K562 (cell line): ENCODE data around the gene LCN15. TPM values are rescaled to one million over a fixed set of nuclear protein-coding genes. Genes with fewer than 3 reads are reported as not detected.

Experiments used
- ATAC-seq: fragments of 200-7000 bp; cut with Tn5 transposase; 3 replicates; pipeline ENCODE4 v1.9.1; 2020; ENCODE audit warnings: moderate library complexity
- BruUV-seq: library from RNA; stranded (reverse); fragments of 400-500 nt; replicated peaks from 2 replicates; lab custom pipeline; 2021; lab: Mats Ljungman, UMichigan
- CTCF ChIA-PET: fragments of 300-600 bp; formaldehyde crosslinking; extraction: SDS; loops from one replicate; lab custom pipeline; 2021; ENCODE audit warnings: low intra/inter-chr PET ratio; lab: Yijun Ruan, JAX
- POLR2A ChIA-PET: fragments of 300-600, 350-650 bp; sonication (Branson Sonifier 250); formaldehyde crosslinking; extraction: SDS; loops from one replicate; lab custom pipeline; 2021; ENCODE audit warnings: antibody characterized with exemption, inconsistent platforms; lab: Yijun Ruan, JAX
- DNase-seq, 4 experiments: peaks; one replicate each; pipeline versions ENCODE4 v3.0.0 to v3.0.0-alpha.2; 2011 to 2018; ENCODE audit warnings: low spot score in 3 of 4, mixed read lengths in 3 of 4; ENCODE audit errors: extremely low read depth in 1 of 4
- FAIRE-seq: peaks from 2 replicates; lab custom pipeline; 2011; peaks lifted over from hg19 to GRCh38; lab: Jason Lieb, UNC
- H2AFZ ChIP-seq: 2 replicates; pipeline ENCODE4 v1.6.0; 2011; ENCODE audit warnings: low read depth, low read length, control low read depth, inconsistent platforms
- H3K27ac ChIP-seq: fragments of 200-600 bp; 3 replicates; pipeline ENCODE4 v1.8.0; 2011; ENCODE audit warnings: low read depth, mild to moderate bottlenecking, control low read depth, inconsistent platforms, low read length, moderate library complexity, mixed read lengths; ENCODE audit errors: extremely low read depth
- H3K27me3 ChIP-seq, 2 experiments: fragments of 300-600 bp in 1 of 2; 2 replicates in 1 of 2; 3 replicates in 1 of 2; pipeline versions ENCODE4 v1.6.0 to v1.8.0; 2011; ENCODE audit warnings: inconsistent platforms in 2 of 2, low read length in 2 of 2, mild to moderate bottlenecking in 1 of 2, mixed read lengths in 1 of 2, moderate library complexity in 1 of 2; ENCODE audit not compliant: control insufficient read depth in 2 of 2, insufficient read depth in 2 of 2
- H3K36me3 ChIP-seq: fragments of 300-600 bp; 3 replicates; pipeline ENCODE4 v1.8.0; 2011; ENCODE audit warnings: mild to moderate bottlenecking, low read length, inconsistent platforms; ENCODE audit not compliant: control insufficient read depth, insufficient read depth
- H3K4me1 ChIP-seq, 2 experiments: fragments of 200-600 bp in 1 of 2; replicated peaks in 1 of 2; 2 replicates in 1 of 2; 3 replicates in 1 of 2; pipeline versions ENCODE4 v1.5.1 to v1.8.0; 2011; ENCODE audit warnings: inconsistent platforms in 2 of 2, low read length in 2 of 2, mild to moderate bottlenecking in 1 of 2, mixed read lengths in 1 of 2, moderate library complexity in 1 of 2; ENCODE audit not compliant: control insufficient read depth in 2 of 2, insufficient read depth in 2 of 2
- H3K4me2 ChIP-seq: 2 replicates; pipeline ENCODE4 v1.6.1; 2011; ENCODE audit warnings: low read length, control low read depth, inconsistent platforms, mixed read lengths; ENCODE audit not compliant: insufficient read depth
- H3K4me3 ChIP-seq: fragments of 200-600 bp; sonication (generic), shearing (Covaris generic); 2 replicates; pipeline ENCODE4 v1.5.1; 2016; ENCODE audit warnings: control low read depth, inconsistent platforms
- H3K79me2 ChIP-seq: fragments of 200-600 bp; 3 replicates; pipeline ENCODE4 v1.8.0; 2011; ENCODE audit warnings: low read length, inconsistent platforms; ENCODE audit not compliant: control insufficient read depth, insufficient read depth
- H3K9ac ChIP-seq, 2 experiments: 2 replicates each; pipeline versions ENCODE4 v1.6.0 to v1.6.1; 2011; ENCODE audit warnings: low read depth in 2 of 2, low read length in 2 of 2, control low read depth in 1 of 2, inconsistent platforms in 1 of 2, mild to moderate bottlenecking in 1 of 2, mixed read lengths in 1 of 2; ENCODE audit not compliant: insufficient read depth in 1 of 2
- H3K9me1 ChIP-seq: one replicate; pipeline ENCODE4 v1.6.0; 2011; ENCODE audit warnings: inconsistent platforms, mild to moderate bottlenecking, low read length, moderate library complexity; ENCODE audit not compliant: control insufficient read depth, insufficient read depth
- H3K9me3 ChIP-seq: replicated peaks from 2 replicates; pipeline ENCODE4 v1.5.1; 2011; ENCODE audit warnings: low read depth, low read length, inconsistent platforms; ENCODE audit not compliant: control insufficient read depth, insufficient read depth
- H4K20me1 ChIP-seq: replicated peaks from 2 replicates; pipeline ENCODE4 v1.6.1; 2011; ENCODE audit warnings: low read length, inconsistent platforms, mixed read lengths; ENCODE audit not compliant: control insufficient read depth, insufficient read depth
- E2F6 ChIP-seq, 2 experiments: IDR thresholded peaks; 2 replicates each; pipeline ENCODE4 v1.6.1; 2011; ENCODE audit warnings: borderline replicate concordance in 1 of 2, control low read depth in 1 of 2, low read depth in 1 of 2, low read length in 1 of 2, mild to moderate bottlenecking in 1 of 2, mixed read lengths in 1 of 2, moderate library complexity in 1 of 2; ENCODE audit not compliant: insufficient read depth in 1 of 2, insufficient read length in 1 of 2, poor library complexity in 1 of 2, severe bottlenecking in 1 of 2; ENCODE audit errors: extremely low read depth in 1 of 2
- ZBTB17 ChIP-seq: fragments of 450-650 bp; formaldehyde crosslinking; IDR thresholded peaks from 2 replicates; pipeline ENCODE4 v1.4.0; 2020; ENCODE audit warnings: mild to moderate bottlenecking
- ZNF592 ChIP-seq: fragments of 450-650 bp; IDR thresholded peaks from 2 replicates; pipeline ENCODE4 v1.6.1; 2017; ENCODE audit warnings: antibody characterized with exemption, mild to moderate bottlenecking
- WGBS: fragments of 100-300 bp; shearing (Covaris generic); methylation state at CpG from one replicate; pipeline ENCODE4 v1.1.6; 2016; ENCODE audit warnings: low coverage, mixed read lengths; ENCODE audit not compliant: insufficient coverage; ENCODE audit errors: missing lambda C conversion rate; 5-methylcytosine and 5-hydroxymethylcytosine counted together
- in situ Hi-C: fragments of 300-500 bp; cut with MboI; formaldehyde crosslinking; loops from 4 replicates; pipeline ENCODE4 v1.15.0; 2018; ENCODE audit warnings: inconsistent platforms, mixed read lengths
- intact Hi-C: fragments of 100-400 bp; cut with micrococcal nuclease; formaldehyde crosslinking; loops from 2 replicates; pipeline ENCODE4 v1.14.2; 2022
- polyA plus RNA-seq, 8 experiments: library from polyadenylated mRNA; depleted of rRNA in 4 of 8; stranded (reverse) in 5 of 8; unstranded in 3 of 8; fragments of >200 nt; fragmentation: Nextera tagmentation in 2 of 8; fragmentation: Illumina TruSeq in 1 of 8; extraction: Ambion mirVana in 2 of 8; extraction: Trizol in 1 of 8; gene quantifications; 2 replicates each; pipeline versions ENCODE4 v1.2.1 to v1.2.3, GENCODE V29; 2011 to 2014; ENCODE audit warnings: inconsistent platforms in 1 of 8, missing spikeins in 1 of 8
- total RNA-seq, 7 experiments: library from RNA; depleted of rRNA in 6 of 7; stranded (reverse); fragments of >200 nt in 6 of 7; fragmentation: Illumina TruSeq in 2 of 7; extraction: Trizol in 2 of 7; gene quantifications; 2 replicates each; pipeline versions ENCODE4 v1.2.1 to v1.2.3, GENCODE V29; 2011 to 2021; ENCODE audit warnings: low replicate concordance in 1 of 7

LCN15 gene
- total and polyA plus RNA-seq, 9 of the 15 experiments (the other 6 are each of a cell fraction or from before 2014, with no cell fraction given) = 0.66 TPM; not detected in 8

DNA sequence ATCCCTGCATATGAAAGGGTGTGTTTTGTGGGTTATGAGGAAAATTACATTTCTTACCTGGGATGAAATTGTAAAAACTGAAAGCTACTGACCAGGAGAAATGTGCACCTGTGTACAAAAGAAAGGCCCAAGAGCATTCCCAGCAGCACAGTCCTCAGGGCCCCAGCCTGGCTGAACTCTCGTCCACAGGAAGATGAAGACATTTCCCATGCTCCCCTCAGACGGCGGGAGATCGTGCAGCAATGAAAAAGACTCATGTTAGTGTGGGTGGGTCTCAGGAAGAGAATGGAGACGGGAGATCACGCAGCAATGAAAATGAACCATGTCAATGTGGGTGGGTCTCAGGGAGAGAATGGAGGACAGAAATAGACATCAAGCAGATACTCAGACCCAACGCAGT, 12.6 kb upstream of the LCN15 start:
- in situ Hi-C loops = loop anchor here (25.0 kb wide), 1 partner anchor 460 kb away; the partner anchor contains the start of genes CYSRT1, RNF224, SLC34A3 and TUBB4B
- CTCF ChIA-PET = no interaction called here
- no TSS peak for BruUV-seq

More for the DNA sequence above, 12.6 kb upstream of the LCN15 start:
- H4K20me1 ChIP-seq = no peaks in the 10 kb centered on the region
- WGBS = 59% methylated on average over 7 of the region's 7 CpGs
- POLR2A ChIA-PET = interaction anchor here (1.4 kb wide), 1 partner anchor 11 kb away, joined by 5 read pairs; no protein-coding TSS in a partner anchor
- FAIRE-seq (no peak), ATAC-seq (no peak), DNase-seq (no peak)
- H3K4me3 ChIP-seq = no peak overlapping the region
- H3K36me3 ChIP-seq = no peaks in the 10 kb centered on the region
- no peak overlapping the region for H3K4me2 ChIP-seq
- no peaks in the 10 kb centered on the region for H3K9me1 ChIP-seq
- no peak overlapping the region for H3K27ac ChIP-seq
- no peaks in the 10 kb centered on the region for H3K27me3 ChIP-seq
- H3K9ac ChIP-seq = peak overlapping the region in 1 of 2 experiments; percentile 17; a peak in 2 of 4 replicates
- peaks cover 14 to 15% of the 10 kb centered on the region in 2 experiments; a peak in 3 of 5 replicates for H3K4me1 ChIP-seq
- H3K79me2 ChIP-seq = no peaks in the 10 kb centered on the region
- TF ChIP-seq E2F6 (IDR thresholded peaks at IDR 0.05; ENCODE audit: borderline replicate concordance in 1 of 2, extremely low read depth in 1 of 2, insufficient read depth in 1 of 2, insufficient read length in 1 of 2, low read depth in 1 of 2, low read length in 1 of 2, poor library complexity in 1 of 2, severe bottlenecking in 1 of 2) (peak in 1 of 2 experiments; percentile 38), ZNF592 (0 out of 2 replicates have a peak, but pooled peaks have one; percentile 21), ZBTB17 (CRISPR knock-in tag) (no peak)
- intact Hi-C loops = no loop called here
- H3K9me3 ChIP-seq = peaks cover 11% of the 10 kb centered on the region
- peak overlapping the region; percentile 72 for H2AFZ ChIP-seq
